HL-60 (cell line): ENCODE measurements around the gene ANKRD9.

Experiments
- CTCF ChIP-seq: IDR thresholded peaks from one replicate; pipeline ENCODE4 v1.5.1; 2011; ENCODE audit warnings: low read length, control low read depth, inconsistent platforms; ENCODE audit not compliant: insufficient read depth
- REST ChIP-seq: IDR thresholded peaks from 2 replicates; pipeline ENCODE4 v1.6.1; 2012; ENCODE audit warnings: low read depth; ENCODE audit not compliant: insufficient replicate concordance
- SPI1 ChIP-seq: IDR thresholded peaks from 2 replicates; pipeline ENCODE4 v1.6.1; 2012; ENCODE audit warnings: low read depth, mild to moderate bottlenecking, borderline replicate concordance

GRCh38 chr14:102469261-102469660 is 40.3 kb downstream of the ANKRD9 start:
- TF ChIP-seq CTCF (no peak), REST (no peak), SPI1 (no peak)
